Prostate gland (tissue), 2 donors: Measurements from ENCODE around the gene IKZF2. TPM values are rescaled to one million over a fixed set of nuclear protein-coding genes. Genes with fewer than 3 reads are reported as not detected.

Experiments used
- DNase-seq: peaks from one replicate; pipeline ENCODE4 v3.0.0-alpha.2; 2019; ENCODE audit warnings: low spot score
- H3K27ac ChIP-seq, 2 donors: fragments of 200-600 bp; sonication (generic); 2 replicates each; pipeline ENCODE4 v1.5.1; 2017 to 2019
- H3K27me3 ChIP-seq: fragments of 200-600 bp; sonication (generic); replicated peaks from 2 replicates; pipeline ENCODE4 v1.5.1; 2019; ENCODE audit not compliant: insufficient read depth
- H3K36me3 ChIP-seq, 2 donors: fragments of 200-600 bp; sonication (generic); 1 replicate in 1 of 2; 2 replicates in 1 of 2; pipeline versions ENCODE4 v1.5.1 to v1.8.1; 2017 to 2019
- H3K4me1 ChIP-seq: fragments of 200-600 bp; sonication (generic); replicated peaks from 2 replicates; pipeline ENCODE4 v1.5.1; 2019
- H3K4me3 ChIP-seq, 2 donors: fragments of 200-600 bp; sonication (generic); 2 replicates each; pipeline ENCODE4 v1.5.1; 2017 to 2019
- H3K9me3 ChIP-seq: fragments of 200-600 bp; sonication (generic); 2 replicates; pipeline ENCODE4 v1.5.1; 2017
- CTCF ChIP-seq, 4 experiments: fragments of 200-600 bp in 2 of 4; fragments of 450-650 bp in 2 of 4; sonication (generic) in 2 of 4; IDR thresholded peaks; 1 replicate in 3 of 4; 2 replicates in 1 of 4; pipeline ENCODE4 v1.5.1; 2016 to 2019; ENCODE audit warnings: antibody characterized with exemption in 4 of 4, mild to moderate bottlenecking in 2 of 4, moderate library complexity in 2 of 4
- POLR2A ChIP-seq: fragments of 450-650 bp; IDR thresholded peaks from one replicate; pipeline ENCODE4 v1.6.1; 2016; ENCODE audit warnings: antibody characterized with exemption, mild to moderate bottlenecking
- POLR2AphosphoS5 ChIP-seq: sonication (generic); formaldehyde crosslinking; IDR thresholded peaks from one replicate; pipeline ENCODE4 v1.6.1; 2017; ENCODE audit warnings: antibody characterized with exemption
- WGBS: methylation state at CpG from one replicate; pipeline ENCODE4 v1.1.5; 2018; 5-methylcytosine and 5-hydroxymethylcytosine counted together
- intact Hi-C: fragments of 100-400 bp; cut with DNase I; formaldehyde crosslinking; loops from one replicate; pipeline ENCODE4 v1.14.2; 2022
- total RNA-seq, 2 donors: library from RNA; depleted of rRNA; stranded (reverse); fragments of >200 nt; gene quantifications; one replicate each; pipeline ENCODE4 v1.1.0, GENCODE V29; 2016

IKZF2 gene
- total RNA-seq, 2 donors from 2014 or later, result 24.4 to 27.8 TPM

GRCh38 chr2:213015387-213016165 lies 135.8 kb downstream of the IKZF2 start:
- WGBS, result 96% methylated on average over 7 of the region's 7 CpGs
- no peaks in the 10 kb centered on the region for H3K27me3 ChIP-seq

GRCh38 chr2:213013979-213014378 lies 137.4 kb downstream of the IKZF2 start:
- TF ChIP-seq POLR2AphosphoS5, result no peak
- TF ChIP-seq CTCF (IDR thresholded peaks at IDR 0.05), result no peak
- no peak for TF ChIP-seq POLR2A
- H3K9me3 ChIP-seq, result no peaks in the 10 kb centered on the region
- intact Hi-C loops, result no loop called here
- H3K4me1 ChIP-seq, result no peaks in the 10 kb centered on the region
- no peak overlapping the region for H3K4me3 ChIP-seq
- no peak for DNase-seq
- H3K36me3 ChIP-seq, result no peaks in the 10 kb centered on the region
- no peaks in the 10 kb centered on the region for H3K27me3 ChIP-seq
- WGBS, result 60% methylated on average over 2 of the region's 2 CpGs
- no peak overlapping the region for H3K27ac ChIP-seq

More at GRCh38 chr2:213015387-213016165, 135.8 kb downstream of the IKZF2 start:
- no peak overlapping the region for H3K27ac ChIP-seq
- no peak for DNase-seq
- TF ChIP-seq POLR2AphosphoS5 (no peak), CTCF (IDR thresholded peaks at IDR 0.05) (no peak), POLR2A (no peak)
- H3K4me1 ChIP-seq, result no peaks in the 10 kb centered on the region
- no peak overlapping the region for H3K4me3 ChIP-seq
- H3K36me3 ChIP-seq, result no peaks in the 10 kb centered on the region
- intact Hi-C loops, result no loop called here
- H3K9me3 ChIP-seq, result no peaks in the 10 kb centered on the region

- Histone ChIP-seq H3K4me1 (no peaks in the 10 kb centered on the region), H3K27me3 (no peaks in the 10 kb centered on the region), H3K36me3 (no peaks in the 10 kb centered on the region), H3K9me3 (no peaks in the 10 kb centered on the region), H3K27ac (no peak overlapping the region), H3K4me3 (no peak overlapping the region)
- intact Hi-C loops, result no loop called here
- DNase-seq, result no peak
- WGBS, result 87% methylated on average over 1 of the region's 1 CpG
- TF ChIP-seq POLR2A (no peak), CTCF (IDR thresholded peaks at IDR 0.05) (no peak), POLR2AphosphoS5 (no peak)
These were observed 139.9 kb downstream of the IKZF2 start for GRCh38 chr2:213011505-213011904.

- intact Hi-C loops, result no loop called here
- Histone ChIP-seq H3K27ac (no peak overlapping the region), H3K4me1 (no peaks in the 10 kb centered on the region), H3K36me3 (no peaks in the 10 kb centered on the region), H3K9me3 (no peaks in the 10 kb centered on the region), H3K4me3 (no peak overlapping the region), H3K27me3 (no peaks in the 10 kb centered on the region)
- DNase-seq, result no peak
- 95% methylated on average over 1 of the region's 1 CpG for WGBS
- TF ChIP-seq CTCF (IDR thresholded peaks at IDR 0.05) (no peak), POLR2A (no peak), POLR2AphosphoS5 (no peak)
These were observed 141.2 kb downstream of the IKZF2 start for GRCh38 chr2:213010106-213010779.
